Lung (tissue), 12 donors: ENCODE results near the gene DIS3L2. TPM values are rescaled to one million over a fixed set of nuclear protein-coding genes. Genes with fewer than 3 reads are reported as not detected.
A peak's percentile ranks its signal among the peaks of the same experiment; 100 is the strongest.

Source experiments
- ATAC-seq: fragments of 200-7000 bp; cut with Tn5 transposase; one replicate; pipeline ENCODE4 v1.9.1; 2020; ENCODE audit warnings: moderate number of reproducible peaks; ENCODE audit not compliant: insufficient read depth, low FRiP score
- DNase-seq, 3 donors: peaks; one replicate each; pipeline ENCODE4 v3.0.0-alpha.2; 2013 to 2017
- H3K27ac ChIP-seq, 2 donors: one replicate each; pipeline ENCODE4 v1.5.1; 2013; ENCODE audit warnings: mild to moderate bottlenecking in 2 of 2, moderate library complexity in 2 of 2, control low read depth in 1 of 2, inconsistent platforms in 1 of 2, low read depth in 1 of 2, low read length in 1 of 2
- H3K27me3 ChIP-seq, 3 donors: one replicate each; pipeline ENCODE4 v1.5.1; 2013; ENCODE audit warnings: low read length in 2 of 3; ENCODE audit not compliant: control insufficient read depth in 3 of 3, insufficient read depth in 3 of 3
- H3K36me3 ChIP-seq, 4 donors: one replicate each; pipeline ENCODE4 v1.5.1; 2013; ENCODE audit warnings: low read length in 4 of 4, mild to moderate bottlenecking in 1 of 4, moderate library complexity in 1 of 4; ENCODE audit not compliant: control insufficient read depth in 4 of 4, insufficient read depth in 4 of 4
- H3K4me1 ChIP-seq, 5 donors: one replicate each; pipeline ENCODE4 v1.5.1; 2013; ENCODE audit warnings: low read length in 5 of 5, mild to moderate bottlenecking in 2 of 5, moderate library complexity in 1 of 5; ENCODE audit not compliant: control insufficient read depth in 5 of 5, insufficient read depth in 5 of 5
- H3K4me3 ChIP-seq: one replicate; pipeline ENCODE4 v1.5.1; 2013; ENCODE audit warnings: mild to moderate bottlenecking, control low read depth, moderate library complexity
- H3K9ac ChIP-seq, 2 donors: one replicate each; pipeline ENCODE4 v1.5.1; 2013; ENCODE audit warnings: low read length in 2 of 2, control low read depth in 1 of 2; ENCODE audit not compliant: insufficient read depth in 1 of 2
- H3K9me3 ChIP-seq, 4 donors: one replicate each; pipeline ENCODE4 v1.5.1; 2013; ENCODE audit warnings: low read length in 3 of 4, mild to moderate bottlenecking in 1 of 4, moderate library complexity in 1 of 4; ENCODE audit not compliant: control insufficient read depth in 4 of 4, insufficient read depth in 3 of 4
- CTCF ChIP-seq: IDR thresholded peaks from 2 replicates; pipeline ENCODE4 v1.5.1; 2012; ENCODE audit warnings: mild to moderate bottlenecking; ENCODE audit errors: control extremely low read depth, extremely low read depth
- WGBS, 2 donors: extraction: QIAGEN DNeasy Blood & Tissue Kit; methylation state at CpG; one replicate each; pipeline ENCODE4 v1.1.7; 2013; 5-methylcytosine and 5-hydroxymethylcytosine counted together
- polyA plus RNA-seq, 2 donors: library from polyadenylated mRNA; stranded (reverse); fragments of 200-250 nt; gene quantifications; one replicate each; pipeline ENCODE4 v1.2.1, GENCODE V29; 2013
- total RNA-seq, 2 donors: library from RNA; depleted of rRNA in 1 of 2; stranded (reverse); fragments of >200 nt in 1 of 2; gene quantifications; one replicate each; pipeline ENCODE4 v1.2.1, GENCODE V29; 2014 to 2021
- donor health status: control.
- donor health status: control.
- donor health status: Bipolar disorder and iron deficiency.
- donor health status: healthy.
- donor health status: DM: yes; HTN: yes; CAD: no.

The DIS3L2 gene
- total and polyA plus RNA-seq, 4 donors, result 12.7 to 41.0 (median 31.1) TPM

- ATAC-seq, result no peak
- peaks cover 0 to 6% (median 0%) of the 10 kb centered on the region in 5 donors for H3K4me1 ChIP-seq
- no peak for TF ChIP-seq CTCF
- H3K27ac ChIP-seq, result no peak overlapping the region
- no peaks in the 10 kb centered on the region for H3K9me3 ChIP-seq
- H3K27me3 ChIP-seq, result no peaks in the 10 kb centered on the region
- no peak overlapping the region for H3K9ac ChIP-seq
- no peaks in the 10 kb centered on the region for H3K36me3 ChIP-seq
- 90 to 93% methylated on average over 3 of the region's 3 CpGs for WGBS, 2 donors
- no peak for DNase-seq
- no peak overlapping the region for H3K4me3 ChIP-seq
Measured at GRCh38 chr2:232229911-232230310, 268.4 kb downstream of the DIS3L2 start.

- 96 to 97% methylated on average over 3 of the region's 3 CpGs for WGBS, 2 donors
- H3K9me3 ChIP-seq, result no peaks in the 10 kb centered on the region
- no peak for TF ChIP-seq CTCF
- no peaks in the 10 kb centered on the region for H3K36me3 ChIP-seq
- H3K4me1 ChIP-seq, result peaks cover 0 to 8% (median under 1%) of the 10 kb centered on the region in 5 donors
- H3K9ac ChIP-seq, result no peak overlapping the region
- peak in 1 of 3 donors; percentile 3 for DNase-seq
- no peak overlapping the region for H3K27ac ChIP-seq
- H3K4me3 ChIP-seq, result no peak overlapping the region
- ATAC-seq, result no peak
- no peaks in the 10 kb centered on the region for H3K27me3 ChIP-seq
Measured at GRCh38 chr2:232230560-232230959, 269.0 kb downstream of the DIS3L2 start.

- Histone ChIP-seq H3K4me3 (no peak overlapping the region), H3K27me3 (no peaks in the 10 kb centered on the region), H3K9me3 (no peaks in the 10 kb centered on the region), H3K4me1 (peaks cover 0 to 15% (median 4%) of the 10 kb centered on the region in 5 donors), H3K36me3 (no peaks in the 10 kb centered on the region), H3K27ac (no peak overlapping the region), H3K9ac (no peak overlapping the region)
- DNase-seq (no peak), ATAC-seq (no peak)
- TF ChIP-seq CTCF, result no peak
- WGBS, 2 donors, result 97 to 99% methylated on average over 4 of the region's 4 CpGs
Measured at GRCh38 chr2:232231554-232231953, 270.0 kb downstream of the DIS3L2 start.

- no peaks in the 10 kb centered on the region for H3K36me3 ChIP-seq
- no peaks in the 10 kb centered on the region for H3K27me3 ChIP-seq
- peaks cover 0 to 16% (median 4%) of the 10 kb centered on the region in 5 donors for H3K4me1 ChIP-seq
- no peak overlapping the region for H3K4me3 ChIP-seq
- no peak for TF ChIP-seq CTCF
- no peak overlapping the region for H3K27ac ChIP-seq
- DNase-seq (no peak), ATAC-seq (no peak)
- H3K9ac ChIP-seq, result no peak overlapping the region
- 92 to 100% methylated on average over 2 of the region's 2 CpGs for WGBS, 2 donors
- H3K9me3 ChIP-seq, result no peaks in the 10 kb centered on the region
Measured at GRCh38 chr2:232232915-232233314, 271.4 kb downstream of the DIS3L2 start.
